Measurements from ENCODE around the gene FFAR1. TPM values are rescaled to one million over a fixed set of nuclear protein-coding genes. Genes with fewer than 3 reads are reported as not detected.

FFAR1 gene
- total RNA-seq (1 to 10 TPM in 1 of 2 donors, not detected in 1; 1.4 TPM), total RNA-seq (0 to 0.23 reads per million in 2 donors)

- peak; percentile 77 for ATAC-seq
- DNase-seq: peak in 2 of 3 donors; percentile 32 to 42
- H3K4me3 Mint-ChIP-seq: peak within 1 kb of the TSS; percentile 79
These were observed at the start of gene FFAR1 for GRCh38 chr19:35347171-35347929. Gene FFAR1, plus strand, starts transcription at chr19:35347902. Its CDS starts 3,650 bp downstream, at chr19:35351552.

GRCh38 chr19:35297922-35298321, 49.8 kb upstream of the FFAR1 start:
- DNase-seq (no peak), ATAC-seq (no peak)
- no peaks in the 10 kb centered on the region for H3K36me3 Mint-ChIP-seq (ENCODE audit: low read depth)
- peaks cover 9% of the 10 kb centered on the region for H3K4me1 Mint-ChIP-seq
- no peak overlapping the region for H3K4me3 Mint-ChIP-seq
- H3K9me3 ChIP-seq (ENCODE audit: control insufficient read depth, low read length, poor library complexity, severe bottlenecking): no peaks in the 10 kb centered on the region
- H3K27me3 Mint-ChIP-seq: peaks cover 4% of the 10 kb centered on the region
- no peak overlapping the region for H3K27ac Mint-ChIP-seq

More at GRCh38 chr19:35347171-35347929, at the start of gene FFAR1:
- Mint-ChIP-seq H3K27ac (peak within 1 kb of the TSS; percentile 94), H3K36me3 (ENCODE audit: low read depth) (no peaks in the 10 kb centered on the region), H3K4me1 (peaks cover 33% of the 10 kb centered on the region), H3K27me3 (peaks cover 18% of the 10 kb centered on the region)
- H3K9me3 ChIP-seq (ENCODE audit: control insufficient read depth, low read length, poor library complexity, severe bottlenecking): no peaks in the 10 kb centered on the region

- H3K27me3 Mint-ChIP-seq: no peaks in the 10 kb centered on the region
- no peaks in the 10 kb centered on the region for H3K36me3 Mint-ChIP-seq (ENCODE audit: low read depth)
These were observed 49.1 kb upstream of the FFAR1 start for GRCh38 chr19:35298561-35298972.

GRCh38 chr19:35299523-35300338, 48.0 kb upstream of the FFAR1 start:
- Mint-ChIP-seq H3K4me3 (no peak overlapping the region), H3K27ac (no peak overlapping the region), H3K27me3 (no peaks in the 10 kb centered on the region), H3K36me3 (ENCODE audit: low read depth) (no peaks in the 10 kb centered on the region), H3K4me1 (peaks cover 11% of the 10 kb centered on the region)
- DNase-seq (no peak), ATAC-seq (no peak)
- no peaks in the 10 kb centered on the region for H3K9me3 ChIP-seq (ENCODE audit: control insufficient read depth, low read length, poor library complexity, severe bottlenecking)

More at GRCh38 chr19:35298561-35298972, 49.1 kb upstream of the FFAR1 start:
- peaks cover 9% of the 10 kb centered on the region for H3K4me1 Mint-ChIP-seq
- H3K4me3 Mint-ChIP-seq: no peak overlapping the region
- no peak overlapping the region for H3K27ac Mint-ChIP-seq
- H3K9me3 ChIP-seq (ENCODE audit: control insufficient read depth, low read length, poor library complexity, severe bottlenecking): no peaks in the 10 kb centered on the region
- DNase-seq (no peak), ATAC-seq (no peak)

GRCh38 chr19:35300339-35300649, 47.4 kb upstream of the FFAR1 start:
- Mint-ChIP-seq H3K4me3 (no peak overlapping the region), H3K36me3 (ENCODE audit: low read depth) (no peaks in the 10 kb centered on the region)

GRCh38 chr19:35301961-35302360, 45.7 kb upstream of the FFAR1 start:
- no peaks in the 10 kb centered on the region for H3K27me3 Mint-ChIP-seq
- DNase-seq: no peak
- no peaks in the 10 kb centered on the region for H3K36me3 Mint-ChIP-seq (ENCODE audit: low read depth)
- no peak overlapping the region for H3K27ac Mint-ChIP-seq
- H3K4me1 Mint-ChIP-seq: peaks cover 9% of the 10 kb centered on the region
- H3K4me3 Mint-ChIP-seq: no peak overlapping the region
- no peak for ATAC-seq
- no peaks in the 10 kb centered on the region for H3K9me3 ChIP-seq (ENCODE audit: control insufficient read depth, low read length, poor library complexity, severe bottlenecking)

More at GRCh38 chr19:35300339-35300649, 47.4 kb upstream of the FFAR1 start:
- Mint-ChIP-seq H3K27ac (no peak overlapping the region), H3K27me3 (no peaks in the 10 kb centered on the region), H3K4me1 (peaks cover 16% of the 10 kb centered on the region)
- DNase-seq: no peak
- ATAC-seq: no peak
- no peaks in the 10 kb centered on the region for H3K9me3 ChIP-seq (ENCODE audit: control insufficient read depth, low read length, poor library complexity, severe bottlenecking)

- H3K36me3 Mint-ChIP-seq (ENCODE audit: low read depth): no peaks in the 10 kb centered on the region
- H3K9me3 ChIP-seq (ENCODE audit: control insufficient read depth, low read length, poor library complexity, severe bottlenecking): no peaks in the 10 kb centered on the region
- H3K27ac Mint-ChIP-seq: no peak overlapping the region
- H3K27me3 Mint-ChIP-seq: no peaks in the 10 kb centered on the region
- ATAC-seq: no peak
- H3K4me1 Mint-ChIP-seq: peaks cover 9% of the 10 kb centered on the region
- no peak overlapping the region for H3K4me3 Mint-ChIP-seq
- no peak for DNase-seq
These were observed 45.3 kb upstream of the FFAR1 start for GRCh38 chr19:35302446-35302845.

GRCh38 chr19:35303357-35303915, 44.3 kb upstream of the FFAR1 start:
- DNase-seq (no peak), ATAC-seq (no peak)
- Mint-ChIP-seq H3K4me1 (peaks cover 13% of the 10 kb centered on the region), H3K4me3 (no peak overlapping the region), H3K36me3 (ENCODE audit: low read depth) (no peaks in the 10 kb centered on the region), H3K27ac (no peak overlapping the region), H3K27me3 (no peaks in the 10 kb centered on the region)
- no peaks in the 10 kb centered on the region for H3K9me3 ChIP-seq (ENCODE audit: control insufficient read depth, low read length, poor library complexity, severe bottlenecking)

- no peaks in the 10 kb centered on the region for H3K36me3 Mint-ChIP-seq (ENCODE audit: low read depth)
- H3K27me3 Mint-ChIP-seq: peaks cover 5% of the 10 kb centered on the region
- H3K9me3 ChIP-seq (ENCODE audit: control insufficient read depth, low read length, poor library complexity, severe bottlenecking): no peaks in the 10 kb centered on the region
- ATAC-seq: no peak
- no peak overlapping the region for H3K4me3 Mint-ChIP-seq
- H3K27ac Mint-ChIP-seq: no peak overlapping the region
- peaks cover 13% of the 10 kb centered on the region for H3K4me1 Mint-ChIP-seq
- no peak for DNase-seq
These were observed 43.7 kb upstream of the FFAR1 start for GRCh38 chr19:35304036-35304435.

GRCh38 chr19:35305181-35305580, 42.5 kb upstream of the FFAR1 start:
- H3K4me3 Mint-ChIP-seq: no peak overlapping the region
- DNase-seq: no peak
- H3K27me3 Mint-ChIP-seq: peaks cover 10% of the 10 kb centered on the region
- H3K9me3 ChIP-seq (ENCODE audit: control insufficient read depth, low read length, poor library complexity, severe bottlenecking): no peaks in the 10 kb centered on the region
- no peak for ATAC-seq
- peak overlapping the region; percentile 79 for H3K27ac Mint-ChIP-seq
- no peaks in the 10 kb centered on the region for H3K36me3 Mint-ChIP-seq (ENCODE audit: low read depth)
- peaks cover 13% of the 10 kb centered on the region for H3K4me1 Mint-ChIP-seq

GRCh38 chr19:35306473-35307246, 41.0 kb upstream of the FFAR1 start:
- no peak overlapping the region for H3K27ac Mint-ChIP-seq
- H3K4me1 Mint-ChIP-seq: peaks cover 17% of the 10 kb centered on the region
- no peaks in the 10 kb centered on the region for H3K36me3 Mint-ChIP-seq (ENCODE audit: low read depth)
- H3K4me3 Mint-ChIP-seq: no peak overlapping the region
- peaks cover 10% of the 10 kb centered on the region for H3K27me3 Mint-ChIP-seq
- no peak for ATAC-seq
- no peaks in the 10 kb centered on the region for H3K9me3 ChIP-seq (ENCODE audit: control insufficient read depth, low read length, poor library complexity, severe bottlenecking)
- DNase-seq: no peak

- DNase-seq: no peak
- no peak for ATAC-seq
- no peaks in the 10 kb centered on the region for H3K9me3 ChIP-seq (ENCODE audit: control insufficient read depth, low read length, poor library complexity, severe bottlenecking)
- Mint-ChIP-seq H3K4me3 (no peak overlapping the region), H3K27me3 (peaks cover 10% of the 10 kb centered on the region), H3K27ac (no peak overlapping the region), H3K4me1 (peaks cover 17% of the 10 kb centered on the region), H3K36me3 (ENCODE audit: low read depth) (no peaks in the 10 kb centered on the region)
These were observed 39.8 kb upstream of the FFAR1 start for GRCh38 chr19:35307931-35308330.

GRCh38 chr19:35308910-35309309, 38.8 kb upstream of the FFAR1 start:
- H3K27ac Mint-ChIP-seq: no peak overlapping the region
- no peak for DNase-seq
- no peaks in the 10 kb centered on the region for H3K9me3 ChIP-seq (ENCODE audit: control insufficient read depth, low read length, poor library complexity, severe bottlenecking)
- no peak for ATAC-seq
- no peaks in the 10 kb centered on the region for H3K36me3 Mint-ChIP-seq (ENCODE audit: low read depth)
- H3K4me3 Mint-ChIP-seq: no peak overlapping the region
- peaks cover 15% of the 10 kb centered on the region for H3K4me1 Mint-ChIP-seq
- peaks cover 10% of the 10 kb centered on the region for H3K27me3 Mint-ChIP-seq
